Neuron (in vitro differentiated cells): ENCODE measurements around the gene PLAGL2.
"Not testable (repeated sequence)": the region's sequence is repeated elsewhere in the genome, so short reads cannot be mapped to it uniquely, and the experiment has no call there.

Experiments
- H2AFZ ChIP-seq: one replicate; pipeline ENCODE4 v1.6.1; 2013; ENCODE audit warnings: low read depth, mild to moderate bottlenecking, inconsistent platforms, low read length, moderate library complexity
- H3K27me3 ChIP-seq: one replicate; pipeline ENCODE4 v1.6.1; 2013; ENCODE audit warnings: low read length; ENCODE audit not compliant: insufficient read depth
- H3K36me3 ChIP-seq: one replicate; pipeline ENCODE4 v1.6.1; 2013; ENCODE audit warnings: low read length; ENCODE audit not compliant: insufficient read depth
- H3K4me1 ChIP-seq: one replicate; pipeline ENCODE4 v1.6.1; 2013; ENCODE audit warnings: low read length; ENCODE audit not compliant: insufficient read depth
- H3K4me3 ChIP-seq: 2 replicates; pipeline ENCODE4 v1.5.1; 2013; ENCODE audit warnings: mild to moderate bottlenecking, low read length, moderate library complexity
- H3K9me3 ChIP-seq: one replicate; pipeline ENCODE4 v1.6.1; 2013; ENCODE audit warnings: low read length

PLAGL2 gene

DNA sequence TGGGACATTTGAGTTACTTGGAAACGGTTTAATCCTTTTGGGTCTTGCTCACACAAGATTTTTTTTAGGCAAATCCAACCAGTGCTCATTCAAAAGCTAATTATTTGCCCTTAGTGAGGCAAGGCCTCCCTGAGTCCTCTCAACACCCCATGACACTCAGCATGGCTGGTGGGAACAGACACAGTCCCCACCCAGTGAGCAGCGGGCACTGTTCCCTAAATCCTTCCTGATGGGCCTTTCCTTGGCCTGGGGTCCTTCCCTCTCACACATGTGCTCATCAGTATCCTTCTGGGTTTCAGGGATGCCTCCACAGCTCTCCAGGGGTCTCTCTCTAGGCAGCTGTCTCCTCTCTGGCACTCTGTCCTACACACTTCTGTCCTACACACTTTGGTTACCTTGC is 28.0 kb downstream of the PLAGL2 start:
- H3K27me3 ChIP-seq: no peaks in the 10 kb centered on the region
- no peaks in the 10 kb centered on the region for H3K4me1 ChIP-seq

DNA sequence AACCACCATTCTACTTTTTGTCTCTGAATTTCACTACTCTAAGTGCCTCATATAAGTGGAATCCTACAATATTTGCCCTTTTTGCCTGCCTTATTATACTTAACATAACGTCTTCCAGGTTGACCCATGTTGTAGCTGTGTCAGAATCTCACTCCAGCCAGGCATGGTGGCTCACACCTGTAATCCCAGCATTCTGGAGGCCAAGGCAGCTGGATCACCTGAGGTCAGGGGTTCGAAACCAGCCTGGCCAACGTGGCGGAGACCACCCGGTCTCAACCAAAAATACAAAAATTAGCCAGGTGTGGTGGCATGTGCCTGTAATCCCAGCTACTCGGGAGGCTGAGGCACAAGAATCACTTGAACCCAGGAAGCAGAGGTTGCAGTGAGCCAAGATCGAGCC is 29.8 kb downstream of the PLAGL2 start:
- H3K4me3 ChIP-seq, H3K27me3 ChIP-seq, H3K4me1 ChIP-seq, H3K9me3 ChIP-seq, H3K36me3 ChIP-seq, H2AFZ ChIP-seq: not testable (repeated sequence)

More for the DNA sequence above, 28.0 kb downstream of the PLAGL2 start:
- no peak overlapping the region for H2AFZ ChIP-seq
- H3K36me3 ChIP-seq: no peaks in the 10 kb centered on the region
- H3K4me3 ChIP-seq: no peak overlapping the region
- H3K9me3 ChIP-seq: no peaks in the 10 kb centered on the region

DNA sequence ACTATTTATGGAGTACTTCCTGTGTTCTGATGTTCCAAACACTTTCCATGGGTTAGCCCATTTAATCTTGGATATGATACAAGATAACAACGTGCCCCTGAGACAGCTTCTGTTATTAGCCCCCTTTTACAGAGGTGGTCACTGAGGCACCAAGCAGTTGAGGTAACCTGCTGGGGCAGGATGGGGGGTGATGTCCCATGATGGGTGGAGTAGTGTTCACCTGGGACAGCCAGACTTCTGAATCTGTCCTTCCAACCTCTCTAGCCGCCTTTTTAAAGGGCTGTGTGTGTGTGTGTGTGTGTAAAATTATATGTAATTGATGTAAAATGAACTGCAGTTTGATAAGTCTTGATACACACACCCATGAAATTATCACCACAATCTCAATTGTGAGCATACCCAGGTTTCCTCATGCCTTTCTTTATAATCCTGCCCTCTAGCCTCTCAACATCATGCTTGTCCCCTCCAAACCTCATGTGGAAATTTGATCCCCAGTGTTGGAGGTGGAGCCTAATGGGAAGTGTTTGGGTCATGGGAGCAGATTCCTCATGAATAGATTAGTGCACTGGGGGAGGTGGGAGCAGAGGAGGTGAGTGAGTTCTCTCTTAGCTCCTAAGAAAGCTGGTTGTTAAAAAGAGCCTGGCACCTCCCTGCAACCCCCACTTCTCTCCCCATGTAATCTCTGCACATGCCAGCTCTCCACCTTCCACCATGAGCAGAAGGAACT is 39.2 kb downstream of the PLAGL2 start:
- no peak overlapping the region for H3K4me3 ChIP-seq
- H3K36me3 ChIP-seq: peaks cover 32% of the 10 kb centered on the region
- H3K27me3 ChIP-seq: no peaks in the 10 kb centered on the region
- H3K4me1 ChIP-seq: peaks cover 8% of the 10 kb centered on the region
- no peak overlapping the region for H2AFZ ChIP-seq
- no peaks in the 10 kb centered on the region for H3K9me3 ChIP-seq

DNA sequence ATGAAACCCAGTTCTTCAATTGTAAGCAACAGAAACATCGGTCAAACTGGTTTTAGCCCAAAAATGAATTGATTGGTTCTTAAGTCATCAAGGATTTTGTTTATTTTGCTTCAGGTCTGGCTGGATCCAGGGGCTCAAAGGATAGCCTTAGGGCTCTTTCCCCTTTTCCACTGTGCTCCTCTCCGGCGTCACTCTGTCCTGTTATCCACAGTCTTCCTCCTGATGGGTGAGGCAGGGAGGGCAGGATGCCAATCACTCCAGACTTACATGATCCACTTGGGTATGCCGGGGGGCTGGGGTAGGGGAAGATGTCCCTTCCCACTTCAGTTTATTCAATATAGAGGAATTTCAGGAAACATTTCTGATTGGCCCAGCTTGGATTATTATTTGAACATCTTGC is 40.0 kb downstream of the PLAGL2 start:
- H3K9me3 ChIP-seq: no peaks in the 10 kb centered on the region
- H3K4me1 ChIP-seq: peaks cover 8% of the 10 kb centered on the region
- no peak overlapping the region for H3K4me3 ChIP-seq
- H2AFZ ChIP-seq: no peak overlapping the region
- no peaks in the 10 kb centered on the region for H3K27me3 ChIP-seq
- H3K36me3 ChIP-seq: peaks cover 36% of the 10 kb centered on the region

DNA sequence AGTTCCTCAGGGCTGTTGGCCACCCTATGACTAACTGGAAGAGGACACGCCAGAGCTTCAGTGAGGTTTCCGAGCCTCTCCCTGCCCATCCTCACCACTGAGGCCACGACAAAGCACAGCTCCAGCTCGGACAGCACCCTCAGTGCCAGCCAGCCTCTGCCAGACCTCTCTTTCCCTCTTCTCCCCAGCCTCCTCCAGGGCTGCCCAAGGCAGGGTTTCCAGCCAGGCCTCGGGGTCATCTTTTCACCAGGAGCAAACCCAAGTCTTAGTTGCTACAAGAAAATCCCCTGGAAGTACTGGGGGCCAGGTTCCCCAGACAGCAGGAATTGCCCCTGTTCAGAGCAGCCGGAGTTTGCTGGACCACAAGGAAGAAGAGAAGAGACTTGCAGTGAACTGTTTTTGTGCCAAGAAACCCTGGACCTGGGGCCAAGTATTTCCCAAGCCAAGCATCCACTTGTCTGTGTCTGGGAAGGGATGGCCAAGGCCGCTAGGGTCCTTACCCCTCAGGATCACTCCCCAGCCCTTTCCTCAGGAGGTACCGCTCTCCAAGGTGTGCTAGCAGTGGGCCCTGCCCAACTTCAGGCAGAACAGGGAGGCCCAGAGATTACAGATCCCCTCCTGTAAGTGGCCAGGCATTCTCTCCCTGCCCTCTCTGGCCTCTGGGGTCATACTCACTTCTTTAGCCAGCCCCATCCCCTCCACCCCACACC is 41.6 kb downstream of the PLAGL2 start:
- no peaks in the 10 kb centered on the region for H3K9me3 ChIP-seq
- no peaks in the 10 kb centered on the region for H3K27me3 ChIP-seq
- peaks cover 51% of the 10 kb centered on the region for H3K36me3 ChIP-seq
- no peak overlapping the region for H2AFZ ChIP-seq
- H3K4me3 ChIP-seq: no peak overlapping the region
- peaks cover 8% of the 10 kb centered on the region for H3K4me1 ChIP-seq

DNA sequence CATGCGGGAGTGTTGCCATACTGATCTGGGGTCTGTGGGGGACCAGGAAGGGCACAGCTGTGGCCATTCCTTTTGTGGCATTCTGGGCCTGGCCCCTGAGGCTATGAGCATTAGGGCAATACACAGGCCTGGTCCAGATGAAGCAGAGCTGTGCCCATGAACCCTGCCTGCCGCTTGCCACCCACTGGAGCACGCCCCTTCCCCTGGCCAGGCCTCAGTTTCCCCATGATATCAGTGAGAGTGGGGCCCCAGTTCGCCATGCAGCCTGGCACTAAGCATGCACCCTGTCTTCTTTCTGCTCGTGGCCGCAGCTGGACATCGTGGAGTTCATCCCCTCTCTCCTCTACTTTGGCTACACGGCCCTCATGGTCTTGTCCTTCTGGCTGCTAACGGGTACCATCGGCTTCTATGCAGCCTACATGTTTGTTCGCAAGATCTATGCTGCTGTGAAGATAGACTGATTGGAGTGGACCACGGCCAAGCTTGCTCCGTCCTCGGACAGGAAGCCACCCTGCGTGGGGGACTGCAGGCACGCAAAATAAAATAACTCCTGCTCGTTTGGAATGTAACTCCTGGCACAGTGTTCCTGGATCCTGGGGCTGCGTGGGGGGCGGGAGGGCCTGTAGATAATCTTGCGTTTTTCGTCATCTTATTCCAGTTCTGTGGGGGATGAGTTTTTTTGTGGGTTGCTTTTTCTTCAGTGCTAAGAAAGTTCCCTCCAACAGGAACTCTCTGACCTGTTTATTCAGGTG is 42.4 kb downstream of the PLAGL2 start:
- peaks cover 8% of the 10 kb centered on the region for H3K4me1 ChIP-seq
- H3K9me3 ChIP-seq: no peaks in the 10 kb centered on the region
- peaks cover 56% of the 10 kb centered on the region for H3K36me3 ChIP-seq
- no peaks in the 10 kb centered on the region for H3K27me3 ChIP-seq
- no peak overlapping the region for H2AFZ ChIP-seq
- H3K4me3 ChIP-seq: no peak overlapping the region

DNA sequence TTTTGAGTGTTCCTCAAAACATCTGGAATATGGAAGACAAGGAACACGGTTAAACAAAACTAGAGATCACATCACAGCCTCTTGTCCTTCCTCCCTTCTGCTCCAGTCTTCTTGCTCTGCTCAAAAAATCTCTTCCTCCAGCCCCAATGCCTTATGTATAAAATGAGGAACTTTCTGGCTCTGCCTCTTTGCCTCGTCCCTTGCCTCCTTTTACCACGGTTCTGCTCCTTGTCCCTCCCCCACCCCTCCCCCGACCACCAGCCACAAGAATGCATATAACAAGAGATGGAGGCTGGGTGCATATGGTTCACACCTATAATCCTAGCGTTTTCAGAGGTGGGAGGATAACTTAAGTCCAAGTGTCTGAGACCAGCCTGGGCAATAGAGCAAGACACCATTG is 43.6 kb downstream of the PLAGL2 start:
- H3K9me3 ChIP-seq: no peaks in the 10 kb centered on the region
- H2AFZ ChIP-seq: no peak overlapping the region
- H3K27me3 ChIP-seq: no peaks in the 10 kb centered on the region
- peaks cover 8% of the 10 kb centered on the region for H3K4me1 ChIP-seq
- peaks cover 68% of the 10 kb centered on the region for H3K36me3 ChIP-seq
- H3K4me3 ChIP-seq: no peak overlapping the region

DNA sequence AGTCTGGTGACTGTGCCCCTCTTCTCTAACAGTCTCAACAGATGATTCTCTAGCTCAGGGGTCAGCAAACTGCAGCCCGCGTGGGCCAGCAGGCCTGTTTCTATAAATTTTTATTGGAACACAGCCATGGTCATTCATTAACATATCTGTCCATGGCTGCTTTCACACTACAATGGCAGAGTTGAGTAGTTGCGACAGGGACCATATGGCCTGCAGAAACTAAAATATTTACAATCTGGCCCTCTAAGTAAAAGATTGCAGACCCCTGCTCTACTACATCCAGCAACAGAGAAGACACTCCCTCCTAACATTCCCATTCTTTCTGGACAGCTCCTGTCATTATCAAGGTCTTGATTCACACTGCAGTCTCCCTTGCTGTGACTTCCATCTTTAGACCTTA is 45.2 kb downstream of the PLAGL2 start:
- H3K9me3 ChIP-seq: no peaks in the 10 kb centered on the region
- no peaks in the 10 kb centered on the region for H3K4me1 ChIP-seq
- no peaks in the 10 kb centered on the region for H3K27me3 ChIP-seq
- no peak overlapping the region for H2AFZ ChIP-seq
- H3K36me3 ChIP-seq: peaks cover 81% of the 10 kb centered on the region
- no peak overlapping the region for H3K4me3 ChIP-seq

DNA sequence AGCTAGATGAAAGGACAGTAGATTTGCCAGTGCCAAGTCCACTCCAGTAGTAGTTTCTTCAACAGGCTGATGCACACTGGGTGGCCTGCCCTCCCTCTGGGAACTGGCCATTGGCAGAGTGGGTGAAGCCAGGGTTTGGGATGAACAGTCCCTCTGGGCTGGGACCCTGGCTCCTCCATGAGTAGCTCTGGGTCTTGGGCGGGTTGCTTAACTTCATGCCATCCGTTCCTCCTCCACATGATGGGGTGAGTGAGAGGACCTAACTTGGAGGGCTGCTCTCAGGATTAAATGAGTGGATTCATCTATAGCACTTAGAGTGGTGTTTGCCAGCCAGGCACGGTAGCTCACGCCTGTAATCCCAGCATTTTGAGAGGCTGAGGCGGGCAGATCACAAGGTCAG is 47.2 kb downstream of the PLAGL2 start:
- Histone ChIP-seq H2AFZ (no peak overlapping the region), H3K9me3 (no peaks in the 10 kb centered on the region), H3K36me3 (peaks cover 72% of the 10 kb centered on the region)

DNA sequence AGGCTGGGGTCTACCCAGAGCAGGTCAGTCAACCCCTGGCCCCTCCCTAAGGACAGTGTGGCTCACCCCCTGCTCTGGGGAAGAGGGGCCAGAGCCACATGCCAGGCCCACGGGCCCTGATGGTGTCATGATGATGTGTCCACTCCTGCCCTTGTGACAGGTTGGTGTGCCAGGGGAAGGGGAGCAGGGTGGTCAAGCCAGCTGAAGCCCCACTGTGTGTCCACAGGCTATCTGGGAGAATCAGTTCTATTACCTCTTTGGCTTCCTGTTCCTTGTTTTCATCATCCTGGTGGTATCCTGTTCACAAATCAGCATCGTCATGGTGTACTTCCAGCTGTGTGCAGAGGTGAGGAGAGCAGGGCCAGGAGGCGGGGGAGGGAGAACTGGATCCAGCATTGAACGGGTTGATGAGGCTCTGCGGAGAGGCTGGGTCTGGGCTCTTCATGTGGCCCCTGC is 47.7 kb downstream of the PLAGL2 start:
- no peak overlapping the region for H3K4me3 ChIP-seq
- H3K9me3 ChIP-seq: no peaks in the 10 kb centered on the region
- no peaks in the 10 kb centered on the region for H3K27me3 ChIP-seq
- no peak overlapping the region for H2AFZ ChIP-seq
- no peaks in the 10 kb centered on the region for H3K4me1 ChIP-seq
- H3K36me3 ChIP-seq: peaks cover 67% of the 10 kb centered on the region

More for the DNA sequence above, 47.2 kb downstream of the PLAGL2 start:
- H3K4me3 ChIP-seq: no peak overlapping the region
- no peaks in the 10 kb centered on the region for H3K27me3 ChIP-seq
- no peaks in the 10 kb centered on the region for H3K4me1 ChIP-seq

DNA sequence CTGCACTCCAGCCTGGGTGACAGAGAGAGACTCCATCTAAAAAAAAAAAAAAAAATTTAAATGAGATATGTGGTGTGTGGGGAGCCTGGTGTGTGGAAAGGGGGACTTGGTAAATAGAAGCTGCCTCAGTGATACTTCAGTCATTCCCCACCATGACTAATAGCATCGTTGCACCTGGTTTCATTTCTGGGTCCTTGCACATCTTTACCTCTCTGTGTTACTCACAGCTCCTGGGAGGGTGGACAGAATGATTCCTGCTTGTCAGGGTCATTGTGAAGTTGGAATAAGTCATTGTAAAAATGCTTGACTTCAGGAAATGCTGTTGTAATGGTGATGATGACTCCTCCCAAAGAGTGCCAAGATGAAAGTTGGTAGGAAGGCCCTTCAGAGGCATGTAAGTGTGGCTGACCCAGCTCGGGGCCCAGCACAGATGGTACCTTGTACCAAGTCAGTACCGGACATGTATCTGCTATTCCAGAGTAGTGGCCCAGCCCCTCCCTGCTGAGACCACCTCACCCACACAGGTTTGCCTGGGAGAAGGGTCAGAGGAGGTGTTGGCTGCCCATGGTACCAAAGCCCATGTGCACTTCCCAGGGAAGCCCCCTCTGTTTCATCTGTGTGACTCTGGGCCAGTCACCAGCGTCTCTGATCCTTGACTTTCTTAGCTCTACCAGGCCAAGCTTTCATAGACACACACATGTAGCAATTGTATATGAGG is 48.4 kb downstream of the PLAGL2 start:
- Histone ChIP-seq H3K27me3 (no peaks in the 10 kb centered on the region), H3K9me3 (no peaks in the 10 kb centered on the region), H2AFZ (no peak overlapping the region), H3K4me1 (no peaks in the 10 kb centered on the region), H3K36me3 (peaks cover 63% of the 10 kb centered on the region), H3K4me3 (no peak overlapping the region)

DNA sequence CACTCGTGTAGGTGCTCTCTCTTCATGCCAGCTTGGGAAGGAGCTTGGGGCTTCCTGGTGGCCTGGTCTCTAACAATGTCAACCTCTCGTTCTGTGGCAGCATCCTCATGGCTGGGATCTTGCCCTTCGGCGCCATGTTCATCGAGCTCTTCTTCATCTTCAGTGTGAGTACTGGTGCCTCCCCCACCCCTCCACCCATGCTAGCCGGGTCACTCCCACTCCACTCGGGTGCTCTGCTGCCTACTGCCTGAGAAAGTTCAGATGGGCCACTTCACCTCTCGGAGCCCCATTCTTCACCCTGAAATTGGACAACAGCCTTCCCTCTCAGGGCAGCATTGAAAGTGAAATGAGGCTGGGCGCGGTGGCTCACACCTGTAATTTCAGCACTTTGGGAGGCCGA is 49.2 kb downstream of the PLAGL2 start:
- Histone ChIP-seq H3K9me3 (no peaks in the 10 kb centered on the region), H3K27me3 (no peaks in the 10 kb centered on the region), H3K4me3 (no peak overlapping the region), H3K36me3 (peaks cover 63% of the 10 kb centered on the region), H2AFZ (no peak overlapping the region), H3K4me1 (no peaks in the 10 kb centered on the region)

DNA sequence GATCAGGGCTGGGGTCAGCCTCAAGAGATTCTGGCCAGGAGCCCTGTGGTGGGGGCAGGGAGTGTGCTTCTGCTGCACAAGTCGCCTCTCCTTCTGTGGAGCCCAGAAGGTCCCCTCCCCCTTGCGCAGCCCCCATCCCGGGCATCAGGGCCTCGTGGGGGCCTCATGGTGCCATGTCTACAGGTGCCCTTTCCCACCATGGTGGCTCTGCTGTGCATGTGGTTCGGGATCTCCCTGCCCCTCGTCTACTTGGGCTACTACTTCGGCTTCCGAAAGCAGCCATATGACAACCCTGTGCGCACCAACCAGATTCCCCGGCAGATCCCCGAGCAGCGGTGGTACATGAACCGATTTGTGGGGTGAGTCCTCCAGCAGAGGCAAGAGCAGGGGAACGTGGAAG is 49.9 kb downstream of the PLAGL2 start:
- Histone ChIP-seq H3K27me3 (no peaks in the 10 kb centered on the region), H3K36me3 (peaks cover 66% of the 10 kb centered on the region), H3K4me1 (no peaks in the 10 kb centered on the region), H2AFZ (no peak overlapping the region), H3K9me3 (no peaks in the 10 kb centered on the region), H3K4me3 (no peak overlapping the region)
